SIG-M5 (cell line): Measurements from ENCODE around the gene TCEA3.
A peak's percentile ranks its signal among the peaks of the same experiment; 100 is the strongest.

Source experiments
- DNase-seq: peaks from one replicate; lab custom pipeline; 2025; lab: John Stamatoyannopoulos, UW

The TCEA3 gene

DNA sequence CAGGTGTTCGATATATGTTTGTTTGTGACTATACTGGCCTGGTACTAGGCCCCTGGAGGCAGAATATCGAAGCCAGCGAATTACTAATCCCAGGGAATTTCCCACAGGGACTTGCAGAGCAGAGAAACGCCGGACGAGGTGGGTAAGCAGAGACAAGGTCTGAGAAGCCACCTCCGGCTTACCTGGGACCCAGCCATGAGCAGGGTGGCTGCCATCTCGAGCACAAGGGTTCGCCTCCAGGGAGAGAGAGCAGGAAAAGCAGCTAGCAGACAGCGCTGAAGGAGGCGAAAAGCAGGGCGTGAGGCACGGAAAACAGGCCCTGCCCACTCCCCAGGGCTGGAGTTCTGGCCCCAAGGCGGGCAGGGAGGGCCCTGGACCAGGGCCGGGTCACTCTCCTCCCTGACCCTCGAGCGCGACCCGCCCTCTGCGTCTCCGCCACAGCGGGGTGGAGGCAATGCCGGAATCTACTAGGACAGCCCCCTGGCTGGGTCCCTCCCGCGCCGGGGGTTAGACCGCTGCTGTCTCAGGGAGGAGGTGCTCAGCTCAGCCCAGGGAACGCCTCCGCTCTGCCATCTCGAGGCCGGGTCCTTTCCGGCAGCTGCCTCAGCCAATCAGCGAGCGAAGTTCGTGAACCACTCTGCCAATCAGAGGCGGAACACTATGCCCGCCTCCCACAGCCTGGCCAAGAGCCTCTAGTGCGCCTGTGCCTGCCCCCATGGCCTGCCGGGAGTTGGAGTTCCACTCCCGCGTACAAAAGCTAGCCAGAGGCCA, 56.6 kb downstream of the TCEA3 start:
- peak; percentile 89 for DNase-seq

DNA sequence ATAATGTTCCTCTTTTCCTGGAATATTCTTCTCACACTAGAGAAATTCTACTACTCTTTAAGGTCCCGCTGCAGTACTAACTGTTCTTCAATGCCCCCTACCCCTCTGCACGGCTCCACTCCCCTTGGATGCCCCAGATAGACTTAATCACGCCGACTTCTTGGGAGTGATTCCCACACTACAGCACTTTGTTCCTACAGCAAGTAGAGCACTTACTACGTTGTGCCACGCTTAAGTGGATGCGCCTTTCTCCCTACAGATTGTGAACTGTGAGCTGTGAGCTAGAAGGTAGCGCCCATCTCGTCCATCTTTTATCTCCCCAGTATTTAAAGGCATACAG, 57.1 kb downstream of the TCEA3 start:
- DNase-seq: no peak

DNA sequence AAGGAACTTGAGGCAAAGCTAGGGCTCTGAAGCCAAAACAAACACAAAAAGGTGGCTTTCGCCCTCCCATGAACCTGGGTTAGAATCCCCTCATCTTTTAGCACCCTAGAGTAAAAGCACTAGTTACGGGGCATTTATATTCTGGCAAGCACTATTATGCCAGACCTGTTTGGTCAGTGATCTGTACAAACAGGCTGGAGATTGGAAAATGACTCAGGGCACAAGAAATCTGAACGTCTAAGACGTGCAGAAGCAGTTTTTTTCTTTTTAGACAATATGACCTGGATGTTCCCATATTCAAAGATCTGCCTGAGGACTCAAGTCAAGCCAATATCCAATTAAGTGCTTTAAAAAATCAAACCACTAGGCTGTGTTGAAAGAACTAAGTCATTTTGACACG, 58.0 kb downstream of the TCEA3 start:
- DNase-seq: no peak

DNA sequence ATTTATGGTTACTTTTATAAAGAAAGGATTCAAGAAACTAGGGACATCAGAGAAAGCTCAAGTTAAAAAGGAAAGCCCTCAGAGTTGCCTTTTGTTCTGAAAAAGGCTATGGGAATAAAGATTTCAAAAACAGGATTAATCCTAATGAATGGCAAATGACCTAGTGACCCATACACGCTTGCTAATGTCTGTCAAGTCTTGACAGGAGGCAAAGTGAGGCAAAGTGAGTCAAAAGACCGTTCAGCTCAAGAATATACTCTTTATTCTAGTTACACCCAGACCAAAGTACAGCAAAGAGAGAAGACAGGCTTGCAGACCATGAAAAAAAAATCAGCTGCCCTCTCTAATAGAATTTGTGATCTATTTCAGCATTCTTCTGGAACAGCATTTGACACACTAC, 58.4 kb downstream of the TCEA3 start:
- DNase-seq: no peak

DNA sequence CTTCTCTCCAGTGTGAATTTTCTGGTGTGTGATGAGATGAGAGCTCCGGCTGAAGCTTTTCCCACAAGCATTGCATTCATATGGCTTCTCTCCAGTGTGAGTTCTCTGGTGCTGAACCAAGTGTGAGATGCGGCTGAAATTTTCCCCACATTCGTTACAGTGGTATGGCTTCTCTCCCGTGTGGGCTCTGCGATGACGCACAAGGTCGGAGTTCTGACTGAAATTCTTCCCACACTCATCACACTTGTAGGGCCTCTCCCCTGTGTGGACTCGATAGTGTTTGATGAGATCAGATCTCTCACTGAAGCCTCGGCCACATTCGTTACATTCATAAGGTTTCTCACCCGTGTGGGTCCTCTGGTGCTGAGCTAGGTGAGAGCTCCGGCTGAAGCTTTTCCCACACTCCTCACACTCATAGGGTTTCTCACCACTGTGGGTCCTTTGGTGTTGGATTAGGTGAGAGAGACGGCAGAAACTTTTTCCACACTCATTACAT, 62.3 kb downstream of the TCEA3 start:
- DNase-seq: no peak

DNA sequence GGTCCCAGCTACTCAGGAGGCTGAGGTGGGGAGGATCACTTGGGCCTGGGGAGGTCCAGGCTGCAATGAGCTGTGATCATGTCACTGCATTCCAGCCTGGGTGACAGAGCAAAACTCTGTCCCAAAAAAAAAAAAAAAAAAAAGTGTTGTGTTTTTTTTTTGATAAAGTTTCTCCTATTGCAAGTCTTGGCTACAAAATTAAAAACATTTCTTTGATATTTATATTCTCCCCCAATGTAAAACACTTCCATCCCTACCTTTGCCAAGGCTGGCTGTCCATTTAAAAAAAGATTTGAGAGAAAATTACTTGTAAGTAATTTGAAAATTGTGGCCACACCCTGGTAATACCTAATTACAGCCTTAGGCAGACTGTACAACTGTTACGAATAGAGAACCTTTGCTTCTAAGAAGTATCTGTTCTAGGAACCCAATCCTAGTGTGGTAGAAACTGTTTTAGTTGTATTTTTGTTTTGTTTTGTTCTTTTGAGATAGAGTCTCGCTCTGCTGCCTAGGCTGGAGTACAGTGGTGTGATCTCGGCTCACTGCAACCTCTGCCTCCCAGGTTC, 66.2 kb downstream of the TCEA3 start:
- DNase-seq: no peak

DNA sequence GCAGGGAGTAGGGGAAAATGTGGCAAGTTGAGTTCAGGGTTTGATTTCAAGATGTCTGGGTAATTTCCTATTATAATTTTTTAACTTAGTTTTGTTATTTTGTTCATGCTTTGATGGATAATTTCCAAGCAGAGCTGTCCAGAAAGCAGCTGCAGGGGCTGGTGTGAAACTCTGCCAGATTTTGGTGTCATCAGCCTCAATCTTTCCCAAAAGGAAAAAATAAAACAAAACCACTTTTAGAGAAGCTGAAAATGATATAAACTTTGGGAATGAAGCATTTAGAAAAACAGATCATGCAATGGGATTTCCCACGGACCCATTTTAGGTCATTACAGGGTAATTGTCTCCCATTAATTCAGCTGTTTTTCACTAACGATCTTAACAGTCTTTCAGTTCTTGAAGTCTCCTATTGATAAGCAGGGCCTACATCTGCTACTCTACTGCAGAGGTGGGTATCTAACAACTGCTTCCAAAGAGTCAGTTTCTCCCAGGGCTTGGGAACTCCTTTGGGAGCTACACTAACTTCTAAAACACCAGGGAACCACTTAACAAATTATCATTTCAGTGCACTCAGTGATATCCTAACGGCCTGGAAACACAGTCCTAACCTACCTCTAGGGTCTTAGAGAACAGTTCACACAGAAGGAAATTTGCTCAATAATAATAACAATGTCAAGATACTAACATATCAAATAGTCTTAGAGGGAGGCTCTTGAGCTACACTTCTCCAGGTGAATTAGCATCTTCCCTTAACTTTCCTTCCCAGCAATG, 67.2 kb downstream of the TCEA3 start:
- no peak for DNase-seq

DNA sequence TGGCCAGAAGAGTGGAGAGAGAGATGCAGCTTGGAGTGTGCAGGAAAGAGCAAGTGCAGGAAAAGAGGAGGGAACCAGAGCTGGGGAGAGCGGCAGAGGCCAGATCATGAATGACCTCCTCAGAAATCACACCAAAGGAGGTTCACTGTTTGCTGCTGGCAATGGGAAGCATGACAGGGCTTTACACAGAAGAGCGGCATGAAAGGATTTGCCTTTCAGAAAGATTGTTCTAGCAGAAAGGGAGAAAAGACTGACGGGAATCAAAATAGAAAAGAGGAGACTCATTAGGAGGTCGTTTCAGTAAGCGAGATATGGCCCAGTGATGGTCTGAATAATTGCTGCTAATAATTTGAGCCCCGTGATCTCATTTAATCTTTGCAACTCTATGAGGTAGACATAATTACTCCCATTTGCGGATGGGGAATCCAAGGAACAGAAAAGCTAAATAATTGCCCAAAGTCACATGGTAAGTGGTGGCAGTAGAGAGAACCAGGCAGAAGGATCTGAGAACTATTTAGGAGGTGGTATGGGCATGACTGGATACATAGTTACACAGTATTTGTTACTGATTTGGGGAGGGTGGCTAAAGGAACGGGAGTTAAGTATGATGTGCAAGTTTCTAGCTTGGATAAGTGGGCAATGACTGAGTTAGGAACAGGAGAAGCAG, 67.9 kb downstream of the TCEA3 start:
- DNase-seq: no peak

DNA sequence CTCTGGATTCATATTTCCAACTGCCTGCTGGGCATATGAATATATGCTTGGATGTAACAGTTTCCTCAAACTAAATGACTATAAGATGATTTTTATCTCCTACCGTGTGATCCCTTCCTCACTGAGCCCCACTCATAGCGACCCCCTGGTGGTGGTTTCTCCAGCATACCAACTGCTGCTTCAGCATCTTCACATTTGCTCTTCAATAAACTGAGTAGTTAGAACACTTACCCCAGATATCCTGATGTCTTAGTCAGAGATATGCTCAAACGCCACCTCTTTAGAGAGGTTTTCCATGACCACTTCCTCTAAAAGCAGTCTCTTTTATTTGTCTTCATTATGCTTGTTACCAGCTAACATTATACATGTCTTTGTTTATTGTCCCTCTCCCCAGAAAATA, 70.3 kb downstream of the TCEA3 start:
- no peak for DNase-seq

DNA sequence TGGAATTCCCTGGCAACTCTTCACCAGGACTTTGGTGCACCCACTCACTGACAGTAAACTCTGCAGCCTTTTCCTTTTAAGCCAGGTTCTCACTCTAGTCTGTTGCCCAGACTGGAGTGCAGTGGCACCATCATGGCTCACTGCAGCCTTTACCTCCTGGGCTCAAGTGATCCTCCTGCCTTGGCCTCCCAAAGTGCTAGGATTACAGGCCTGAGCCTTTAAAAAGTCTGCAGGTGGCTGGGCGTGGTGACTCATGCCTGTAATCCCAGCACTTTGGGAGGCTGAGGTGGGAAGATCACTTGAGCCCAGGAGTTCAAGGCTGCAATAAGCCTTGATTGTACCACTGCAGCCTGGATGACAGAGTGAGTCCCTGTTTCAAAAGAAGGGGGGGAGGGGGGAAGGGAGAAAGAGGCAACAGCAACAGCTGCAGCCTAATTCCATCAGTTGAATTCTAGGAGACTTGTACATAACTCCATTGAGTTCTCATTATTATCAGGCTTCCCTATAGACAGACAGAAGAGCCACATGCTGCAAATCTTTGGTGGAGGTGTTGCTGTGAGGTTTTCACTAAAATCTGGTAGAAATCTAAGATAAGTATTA, 72.4 kb downstream of the TCEA3 start:
- no peak for DNase-seq

DNA sequence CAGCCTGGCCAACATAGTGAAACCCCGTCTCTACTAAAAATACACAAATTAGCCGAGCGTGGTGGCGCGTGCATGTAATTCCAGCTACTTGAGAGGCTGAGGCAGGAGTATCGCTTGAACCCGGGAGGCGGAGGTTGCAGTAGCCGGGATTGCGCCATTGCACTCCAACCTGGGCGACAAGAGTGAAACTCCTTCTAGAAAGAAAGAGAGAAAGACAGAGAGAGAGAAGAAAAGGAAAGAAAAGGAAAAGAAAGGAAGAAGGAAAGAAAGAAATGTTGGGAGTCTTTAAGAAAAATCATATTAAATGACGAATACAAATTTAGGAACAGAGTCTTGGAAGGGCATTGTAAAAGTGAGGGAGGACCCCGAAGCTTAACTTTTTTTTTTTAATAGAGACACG, 78.6 kb downstream of the TCEA3 start:
- DNase-seq: no peak

DNA sequence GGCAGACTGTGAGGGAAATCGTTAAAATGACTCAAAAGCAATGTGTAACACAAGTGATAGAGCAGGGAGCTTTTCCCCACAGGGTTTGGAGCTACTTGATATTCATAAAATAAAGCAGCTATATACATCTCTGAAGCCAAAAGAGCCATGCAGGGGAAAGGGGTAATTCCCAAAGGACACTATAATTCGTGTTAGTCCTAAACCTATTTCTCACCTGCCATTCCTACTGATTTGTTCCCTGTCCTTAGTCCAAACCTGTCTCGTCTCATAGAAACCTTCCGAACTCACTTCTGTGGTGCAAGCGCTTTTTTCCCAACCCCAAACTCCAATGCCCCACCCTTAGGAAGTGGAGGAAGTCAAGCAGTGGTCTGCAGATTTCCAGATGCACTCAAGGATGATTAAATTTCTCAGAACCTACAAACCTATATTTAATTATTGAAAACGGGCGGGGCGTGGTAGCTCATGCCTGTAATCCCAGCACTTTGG, 79.5 kb downstream of the TCEA3 start:
- no peak for DNase-seq

DNA sequence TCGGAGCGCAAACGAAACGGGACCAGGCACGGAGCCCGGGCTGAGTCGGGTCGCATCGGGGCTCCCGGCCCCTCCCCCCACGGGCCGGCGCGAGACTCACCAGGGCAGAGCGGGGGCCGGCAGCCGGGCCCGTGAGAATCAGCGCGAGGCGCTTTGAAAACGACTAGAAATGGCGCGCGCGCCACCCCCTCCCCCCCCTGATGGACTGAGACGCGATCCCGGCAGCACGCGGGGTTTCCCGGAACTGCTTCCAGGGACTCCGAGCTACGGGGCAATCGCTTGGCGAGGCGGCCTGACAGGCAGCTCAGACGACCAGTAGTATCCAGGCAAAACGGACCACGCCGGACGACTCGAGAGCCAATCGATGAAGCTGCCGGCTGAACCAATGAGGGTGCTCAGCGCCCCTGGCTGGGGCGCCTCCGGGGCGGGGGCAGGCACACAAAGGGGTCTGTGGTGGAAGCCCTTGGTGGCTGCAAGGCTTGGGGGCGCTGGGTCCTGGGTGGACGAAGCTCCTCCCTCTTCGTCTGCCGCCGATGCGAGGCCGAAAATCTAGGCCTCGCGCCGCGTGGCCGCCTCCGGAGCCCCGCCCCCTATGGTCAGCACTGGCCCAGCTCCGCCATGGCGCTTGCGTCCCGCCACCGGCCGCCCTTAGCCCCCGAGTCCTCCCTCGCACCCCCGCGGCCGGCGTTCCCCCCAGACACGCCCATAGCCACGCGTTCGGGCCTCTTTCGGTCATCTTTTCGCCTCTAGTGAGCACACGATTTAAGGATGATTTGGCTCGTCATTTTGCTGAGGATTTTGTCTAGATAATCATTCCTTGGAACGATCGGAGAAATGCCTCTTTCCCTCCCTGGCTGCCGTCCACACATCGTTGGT, 80.2 kb downstream of the TCEA3 start, which contains the start of gene HNRNPR:
TSS of gene HNRNPR (minus strand) at position 174 of the 876 bp plus-strand sequence. CDS start 3,276 bp downstream, outside the sequence.
- peak; percentile 97 for DNase-seq

DNA sequence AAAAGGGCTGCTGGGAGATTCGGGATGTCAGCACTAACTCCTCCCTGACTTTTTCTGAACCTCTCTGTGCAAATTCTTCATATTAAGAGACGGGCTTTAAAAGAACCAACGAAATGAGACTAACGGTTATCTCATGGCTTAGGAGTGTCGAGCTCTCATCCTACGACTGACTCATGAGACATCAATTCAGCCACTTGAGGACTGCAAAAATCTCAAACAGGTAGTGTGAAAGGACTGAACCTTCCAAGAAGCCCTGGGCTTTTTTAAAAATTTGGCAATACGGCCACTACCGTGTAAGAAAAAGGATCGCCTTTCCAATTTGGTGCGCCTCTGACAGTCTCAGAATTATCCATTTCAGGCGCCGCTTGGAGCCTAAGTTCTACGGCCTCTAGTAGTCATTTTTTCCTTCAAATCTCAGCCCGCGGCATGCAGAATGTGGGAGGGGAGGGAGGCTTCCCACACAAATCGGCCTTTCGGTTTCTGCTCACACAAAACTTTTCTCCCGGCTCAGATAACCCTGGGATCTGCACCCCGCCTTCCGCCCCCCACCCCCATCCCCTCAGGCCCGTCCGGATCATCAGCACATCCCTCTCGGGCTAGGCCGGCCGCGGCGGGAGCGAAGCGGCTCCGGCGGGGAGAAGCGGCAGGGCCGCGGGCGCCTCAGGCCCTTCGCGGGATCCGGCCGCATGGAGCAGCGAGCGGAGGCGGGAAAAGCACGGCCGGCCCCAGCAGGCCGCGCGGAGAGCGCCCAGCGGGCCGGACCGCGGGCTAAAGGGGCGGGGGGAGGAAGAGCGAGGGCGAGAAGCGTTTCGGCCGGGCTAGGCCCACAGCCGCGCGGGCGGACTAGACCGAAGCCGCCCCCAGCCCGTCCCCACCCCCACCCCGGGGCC, 81.1 kb downstream of the TCEA3 start:
- DNase-seq: no peak

DNA sequence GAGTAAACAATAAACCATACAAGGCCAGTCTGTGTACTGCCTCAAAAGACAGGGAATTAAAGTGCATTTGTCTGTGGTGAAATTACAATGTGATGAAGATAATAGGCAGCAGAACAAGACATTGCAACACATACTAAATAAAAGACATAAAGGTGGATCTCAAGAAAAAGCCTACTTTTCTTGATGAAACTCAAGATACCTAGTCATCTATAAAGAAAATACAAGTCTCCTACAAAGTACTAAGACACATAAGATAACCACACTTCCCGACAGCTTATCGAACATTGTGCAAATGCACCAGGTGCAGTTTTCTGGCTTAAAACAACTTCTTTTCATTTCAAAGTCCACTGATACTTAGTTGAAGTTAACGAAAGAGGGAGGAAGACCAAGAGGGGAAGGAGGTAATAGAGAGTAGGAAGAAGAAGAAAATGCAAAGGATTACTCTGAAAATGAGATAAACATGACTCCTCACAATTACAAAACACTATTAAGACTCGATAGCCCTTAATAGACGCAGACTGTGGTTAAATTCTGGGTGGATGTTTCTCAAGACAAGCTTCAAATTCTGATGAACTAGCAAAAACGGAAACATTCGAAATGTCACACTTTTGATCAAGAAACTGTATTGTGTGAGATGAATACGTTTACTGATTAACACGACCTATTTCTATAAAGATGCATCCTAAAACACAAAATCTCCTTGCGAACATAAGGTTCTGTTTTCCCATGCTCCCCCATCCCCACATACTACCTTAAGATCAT, 82.4 kb downstream of the TCEA3 start:
- DNase-seq: no peak

DNA sequence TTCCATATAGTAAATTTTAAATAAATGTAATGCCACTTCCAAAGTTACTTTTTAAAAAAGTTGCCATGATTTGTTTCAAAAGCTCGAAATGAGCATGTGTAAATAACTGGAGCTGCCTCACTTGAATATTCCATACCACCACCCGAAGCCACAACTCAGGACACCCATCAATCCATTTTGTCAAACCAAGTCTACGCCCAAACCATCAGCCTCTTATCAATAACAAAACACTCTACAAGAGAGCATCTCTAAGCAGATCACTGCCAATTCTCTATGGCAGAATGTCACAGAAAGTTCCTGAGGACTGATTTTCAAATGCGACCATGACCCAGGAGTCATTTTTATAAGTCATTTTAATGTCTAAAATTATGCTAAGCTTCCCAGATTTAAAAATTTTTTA, 84.9 kb downstream of the TCEA3 start:
- no peak for DNase-seq

DNA sequence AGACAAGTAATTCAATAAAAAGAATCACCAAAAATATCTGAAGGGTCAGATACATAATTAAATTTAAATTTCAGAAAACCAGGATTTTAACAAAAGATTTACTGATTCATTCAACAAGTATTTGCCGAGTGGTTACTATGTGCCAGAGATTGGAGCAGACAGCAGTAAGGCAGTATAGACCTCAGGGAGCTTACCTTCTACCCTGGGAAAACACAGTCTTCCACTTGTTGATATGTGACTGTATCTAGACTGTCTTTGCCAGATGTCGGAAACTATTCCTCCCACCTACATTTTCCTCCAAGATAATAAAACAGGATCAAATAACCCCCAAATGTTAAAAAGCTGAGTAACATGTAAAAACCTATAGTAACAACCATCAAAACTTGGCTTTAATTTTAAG, 86.7 kb downstream of the TCEA3 start:
- DNase-seq: no peak

DNA sequence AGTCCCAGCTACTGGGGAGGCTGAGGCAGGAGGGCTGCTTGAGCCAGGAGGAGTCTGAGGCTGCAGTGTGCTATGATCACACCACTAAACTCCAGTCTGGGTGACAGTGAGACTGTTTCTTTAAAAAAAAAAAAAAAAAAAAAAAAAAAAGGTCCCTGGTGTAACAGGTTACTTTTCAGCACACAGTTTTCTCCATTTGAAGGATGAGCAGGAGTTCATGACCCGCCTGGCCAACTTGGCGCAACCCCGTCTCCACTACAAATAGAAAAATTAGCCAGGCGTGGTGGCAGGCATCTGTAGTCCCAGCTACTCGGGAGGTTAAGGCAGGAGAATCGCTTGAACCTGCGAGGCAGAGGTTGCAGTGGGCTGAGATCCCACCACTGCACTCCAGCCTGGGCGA, 92.8 kb downstream of the TCEA3 start:
- no peak for DNase-seq
